HG03139 (cell line): ENCODE data around the gene OTUD7B.

Experiments
- ATAC-seq: cut with Tn5 transposase; IDR thresholded peaks from one replicate; pipeline ENCODE4 v1.9.1; 2021; ENCODE audit not compliant: unreplicated experiment

OTUD7B gene

GRCh38 chr1:149925345-149925744 is 85.2 kb downstream of the OTUD7B start:
- no peak for ATAC-seq

- ATAC-seq = no peak
Measured at GRCh38 chr1:149923626-149924025, 86.9 kb downstream of the OTUD7B start.

- ATAC-seq = no peak
Measured at GRCh38 chr1:149917571-149918144, 92.9 kb downstream of the OTUD7B start, which contains the start of gene SV2A. TSS of gene SV2A (minus strand) at chr1:149917844. CDS start at chr1:149913840, 4,004 bp downstream.

GRCh38 chr1:149916898-149917252 is 93.7 kb downstream of the OTUD7B start:
- ATAC-seq = no peak

GRCh38 chr1:149916193-149916897 is 94.2 kb downstream of the OTUD7B start:
- ATAC-seq = no peak

- ATAC-seq = no peak
Measured at GRCh38 chr1:149915429-149916192, 94.9 kb downstream of the OTUD7B start.

GRCh38 chr1:149914545-149914944 is 96.0 kb downstream of the OTUD7B start:
- ATAC-seq = no peak

- no peak for ATAC-seq
Measured at GRCh38 chr1:149906570-149907075, 103.9 kb downstream of the OTUD7B start.

GRCh38 chr1:149903836-149904491 is 106.6 kb downstream of the OTUD7B start:
- no peak for ATAC-seq

- ATAC-seq = peak; percentile 90
Measured at GRCh38 chr1:149899460-149900284, 110.9 kb downstream of the OTUD7B start, which contains the start of gene BOLA1. TSS of gene BOLA1 (plus strand) at chr1:149899568. CDS start at chr1:149900060, 492 bp downstream.

GRCh38 chr1:149896575-149896974 is 114.0 kb downstream of the OTUD7B start:
- no peak for ATAC-seq

- ATAC-seq = no peak
Measured at GRCh38 chr1:149888999-149889289, 121.6 kb downstream of the OTUD7B start.

- peak; percentile 13 for ATAC-seq
Measured at GRCh38 chr1:149888247-149888998, 122.1 kb downstream of the OTUD7B start.
